SK-N-MC (cell line): ENCODE data around the gene KCNAB1.
"Not testable (repeated sequence)": the region's sequence is repeated elsewhere in the genome, so short reads cannot be mapped to it uniquely, and the experiment has no call there.

Experiments used
- DNase-seq: peaks from one replicate; pipeline ENCODE4 v3.0.0-alpha.2; 2011; ENCODE audit warnings: low read depth, low spot score
- H3K27ac ChIP-seq: fragments of 200-600 bp; sonication (generic); 2 replicates; pipeline ENCODE4 v1.5.1; 2016; ENCODE audit warnings: mixed run types
- H3K36me3 ChIP-seq: fragments of 200-600 bp; sonication (generic); 2 replicates; pipeline ENCODE4 v1.6.1; 2017; ENCODE audit warnings: antibody characterized with exemption, low read length, mixed read lengths; ENCODE audit not compliant: insufficient read depth
- H3K4me3 ChIP-seq: fragments of 200-600 bp; sonication (generic); 2 replicates; pipeline ENCODE4 v1.5.1; 2016
- H3K9ac ChIP-seq: fragments of 200-600 bp; sonication (generic); 2 replicates; pipeline ENCODE4 v1.8.0; 2017; ENCODE audit warnings: mixed run types, mixed read lengths; ENCODE audit not compliant: insufficient read length
- H3K9me3 ChIP-seq: fragments of 200-600 bp; sonication (generic); 2 replicates; pipeline ENCODE4 v1.6.1; 2017; ENCODE audit warnings: low read depth, mild to moderate bottlenecking, antibody characterized with exemption, low read length, moderate library complexity, mixed read lengths
- EZH2 ChIP-seq: fragments of 200-600 bp; sonication (generic); IDR thresholded peaks from one replicate; pipeline ENCODE4 v1.6.1; 2017; ENCODE audit warnings: antibody characterized with exemption
- FOXP2 ChIP-seq: optimal IDR thresholded peaks from 2 replicates; pipeline ENCODE3; 2011; ENCODE audit warnings: mild to moderate bottlenecking, moderate library complexity; ENCODE audit not compliant: insufficient read depth; ENCODE audit errors: extremely low read length, control extremely low read depth
- POLR2AphosphoS5 ChIP-seq: IDR thresholded peaks from 2 replicates; pipeline ENCODE4 v1.6.1; 2012; ENCODE audit warnings: mild to moderate bottlenecking, low read depth, low read length, borderline replicate concordance

Gene KCNAB1

DNA sequence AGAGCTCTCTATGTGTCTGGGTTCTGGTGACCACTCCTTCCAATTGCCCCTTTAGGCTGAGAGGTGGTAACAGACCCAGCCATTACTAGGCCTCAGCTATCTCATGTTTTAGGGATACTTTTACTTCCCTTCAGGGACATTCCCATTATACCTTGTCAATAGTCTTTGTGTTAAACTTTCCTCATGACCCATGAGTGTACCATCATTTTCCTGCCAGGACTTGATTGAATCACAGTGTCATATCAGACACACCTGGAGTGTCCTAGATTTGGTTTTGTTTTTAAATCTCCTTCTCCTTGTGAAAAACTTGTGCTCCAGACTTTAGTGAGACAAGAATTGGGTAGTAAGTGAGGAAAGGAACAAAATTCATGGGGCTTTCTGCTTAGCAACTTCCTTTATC is 136.6 kb downstream of the KCNAB1 start:
- Histone ChIP-seq H3K27ac (no peak overlapping the region), H3K9ac (no peak overlapping the region), H3K9me3 (no peaks in the 10 kb centered on the region), H3K36me3 (no peaks in the 10 kb centered on the region), H3K4me3 (no peak overlapping the region)
- DNase-seq, result no peak
- TF ChIP-seq FOXP2 (no peak), POLR2AphosphoS5 (no peak), EZH2 (no peak)

DNA sequence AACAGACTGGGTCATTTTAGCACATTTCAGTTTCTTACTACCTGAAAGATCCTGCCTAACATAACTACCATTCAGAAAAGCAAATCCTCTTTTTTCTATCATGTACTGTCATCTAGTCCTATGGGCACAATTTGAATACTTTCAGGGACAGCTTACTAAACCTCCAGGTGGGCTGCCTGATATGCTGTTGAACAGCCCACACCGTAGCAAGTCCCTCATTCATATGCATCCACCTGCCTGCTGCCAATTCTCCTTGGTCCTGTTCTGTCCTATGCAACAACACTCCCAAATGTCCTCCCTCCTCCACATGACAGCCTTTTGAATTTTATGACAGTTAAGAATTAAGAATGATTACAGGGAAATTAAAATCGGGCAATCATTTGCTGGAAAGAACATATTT is 137.9 kb downstream of the KCNAB1 start:
- Histone ChIP-seq H3K9ac (no peak overlapping the region), H3K27ac (no peak overlapping the region), H3K36me3 (no peaks in the 10 kb centered on the region), H3K4me3 (no peak overlapping the region), H3K9me3 (no peaks in the 10 kb centered on the region)
- no peak for DNase-seq
- TF ChIP-seq POLR2AphosphoS5 (no peak), FOXP2 (no peak), EZH2 (no peak)

DNA sequence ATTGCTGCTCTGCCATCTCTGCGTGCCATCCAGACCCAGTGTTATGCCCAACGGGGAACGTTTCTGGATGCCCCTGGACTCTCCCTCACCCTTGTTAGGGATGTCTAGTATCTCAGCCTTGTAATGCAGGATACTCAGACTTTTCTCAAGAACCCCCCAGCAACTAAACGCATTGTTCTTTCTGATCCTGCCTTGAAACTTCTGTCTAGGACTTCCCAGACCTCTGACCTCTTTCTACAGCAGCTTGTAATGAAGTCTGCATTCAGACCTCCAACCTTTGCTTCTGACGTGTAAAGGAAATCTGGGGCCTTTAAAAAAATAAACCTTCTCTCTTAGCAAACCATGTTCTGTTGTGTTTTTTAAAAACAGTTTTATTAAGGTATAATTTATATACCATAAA is 139.5 kb downstream of the KCNAB1 start:
- no peak for DNase-seq
- Histone ChIP-seq H3K9me3 (no peaks in the 10 kb centered on the region), H3K4me3 (no peak overlapping the region), H3K36me3 (no peaks in the 10 kb centered on the region), H3K9ac (no peak overlapping the region), H3K27ac (no peak overlapping the region)
- TF ChIP-seq EZH2 (no peak), FOXP2 (no peak), POLR2AphosphoS5 (no peak)

DNA sequence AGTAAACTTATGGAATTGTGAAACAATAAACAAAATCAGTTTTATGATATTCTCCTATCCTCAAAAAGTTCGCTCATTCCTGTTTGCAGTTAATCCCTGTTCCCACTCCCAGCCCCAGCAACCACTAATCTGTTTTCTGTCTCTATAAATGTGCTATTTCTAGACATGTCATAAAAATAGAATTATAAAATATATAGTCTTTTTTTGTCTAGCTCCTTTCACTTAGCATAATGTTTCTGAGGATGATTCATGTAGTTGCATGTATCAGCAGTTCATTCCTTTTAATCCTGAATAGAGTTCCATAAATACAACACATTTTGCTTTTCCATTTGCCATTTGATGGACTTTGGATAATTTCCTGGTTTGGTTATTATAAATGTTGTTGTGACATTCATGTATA is 140.0 kb downstream of the KCNAB1 start:
- no peak overlapping the region for H3K4me3 ChIP-seq
- H3K9me3 ChIP-seq, result no peaks in the 10 kb centered on the region
- no peak overlapping the region for H3K27ac ChIP-seq
- no peak overlapping the region for H3K9ac ChIP-seq
- H3K36me3 ChIP-seq, result no peaks in the 10 kb centered on the region
- TF ChIP-seq FOXP2 (no peak), EZH2 (no peak), POLR2AphosphoS5 (no peak)
- DNase-seq, result no peak

DNA sequence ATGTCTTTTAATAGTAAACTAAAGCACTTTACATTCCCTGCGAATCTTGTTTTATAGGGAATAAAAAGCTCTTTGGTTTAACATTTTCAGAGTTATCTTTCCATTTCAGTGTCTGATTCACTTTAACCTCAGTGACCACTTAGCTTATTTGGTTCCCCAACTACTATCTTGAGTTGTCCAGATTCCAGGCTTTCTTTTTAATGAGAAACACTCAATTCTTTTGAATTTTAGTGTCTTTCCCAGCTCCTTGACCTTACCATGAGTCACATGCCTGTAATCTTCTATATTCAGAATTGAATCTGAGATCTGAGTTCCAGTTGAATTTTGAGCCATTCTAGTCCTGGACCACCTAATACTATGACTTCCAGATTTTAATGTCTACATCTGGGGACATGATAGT is 144.4 kb downstream of the KCNAB1 start:
- H3K9me3 ChIP-seq, result no peaks in the 10 kb centered on the region
- TF ChIP-seq FOXP2 (no peak), EZH2 (no peak), POLR2AphosphoS5 (no peak)
- H3K4me3 ChIP-seq, result no peak overlapping the region
- DNase-seq, result no peak
- H3K27ac ChIP-seq, result no peak overlapping the region
- no peaks in the 10 kb centered on the region for H3K36me3 ChIP-seq
- no peak overlapping the region for H3K9ac ChIP-seq

DNA sequence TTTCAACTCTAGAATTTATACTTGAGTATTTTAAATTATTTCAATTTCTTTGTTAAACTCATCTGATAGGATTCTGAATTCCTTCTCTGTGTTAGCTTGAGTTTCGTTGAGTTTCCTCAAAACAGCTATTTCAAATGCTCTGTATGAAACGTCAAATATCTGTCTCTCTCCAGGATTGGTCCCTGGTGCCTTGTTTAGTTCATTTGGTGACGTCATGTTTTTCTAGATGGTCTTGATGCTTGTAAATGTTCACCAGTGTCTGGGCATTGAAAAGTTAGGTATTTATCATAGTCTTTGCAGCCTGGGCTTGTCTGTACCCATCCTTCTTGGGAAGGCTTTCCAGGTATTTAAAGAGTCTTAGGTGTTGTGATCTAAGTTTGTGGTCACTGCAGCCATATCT is 151.1 kb downstream of the KCNAB1 start:
- Histone ChIP-seq H3K9me3 (no peaks in the 10 kb centered on the region), H3K4me3 (no peak overlapping the region)
- TF ChIP-seq FOXP2 (no peak), POLR2AphosphoS5 (no peak), EZH2 (no peak)

DNA sequence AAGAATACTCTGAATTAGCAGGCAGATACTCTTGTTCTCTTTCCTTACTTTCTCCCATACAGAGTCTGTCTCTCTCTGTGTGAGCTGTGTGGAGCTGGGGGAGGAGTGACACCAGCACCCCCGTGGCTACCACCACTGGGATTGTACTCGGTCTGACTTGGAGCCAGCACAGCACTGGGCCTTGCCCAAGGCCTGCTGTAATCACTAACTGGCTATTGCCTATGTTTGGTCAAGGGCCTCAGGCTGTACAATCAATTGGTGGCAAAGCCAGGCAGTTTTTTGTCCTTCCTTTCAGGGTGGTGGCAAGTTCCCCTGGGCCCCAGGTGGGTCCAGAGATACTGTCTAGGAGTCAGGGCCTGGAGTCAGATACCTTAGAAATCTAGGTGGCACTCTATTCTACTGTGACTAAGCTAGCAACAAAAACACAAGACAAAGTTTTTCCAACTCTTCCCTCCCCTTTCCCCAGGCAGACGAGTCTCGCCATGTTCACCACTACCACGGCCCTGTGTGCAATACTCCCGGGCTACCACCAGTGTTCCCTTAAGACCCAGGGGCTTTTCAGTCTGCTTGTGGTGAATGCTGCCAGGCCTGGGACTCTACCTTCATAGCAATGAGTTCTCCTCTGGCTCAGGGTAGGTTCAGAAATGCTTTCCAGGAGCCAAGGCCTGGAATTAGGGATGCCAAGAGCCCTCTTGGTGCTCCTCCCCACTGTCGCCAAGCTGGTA is 151.8 kb downstream of the KCNAB1 start:
- TF ChIP-seq POLR2AphosphoS5 (no peak), EZH2 (no peak), FOXP2 (no peak)
- DNase-seq, result no peak
- Histone ChIP-seq H3K4me3 (no peak overlapping the region), H3K9ac (no peak overlapping the region), H3K27ac (no peak overlapping the region), H3K9me3 (no peaks in the 10 kb centered on the region), H3K36me3 (no peaks in the 10 kb centered on the region)

More for the DNA sequence above, 151.1 kb downstream of the KCNAB1 start:
- no peak overlapping the region for H3K9ac ChIP-seq
- no peaks in the 10 kb centered on the region for H3K36me3 ChIP-seq
- no peak for DNase-seq
- no peak overlapping the region for H3K27ac ChIP-seq

DNA sequence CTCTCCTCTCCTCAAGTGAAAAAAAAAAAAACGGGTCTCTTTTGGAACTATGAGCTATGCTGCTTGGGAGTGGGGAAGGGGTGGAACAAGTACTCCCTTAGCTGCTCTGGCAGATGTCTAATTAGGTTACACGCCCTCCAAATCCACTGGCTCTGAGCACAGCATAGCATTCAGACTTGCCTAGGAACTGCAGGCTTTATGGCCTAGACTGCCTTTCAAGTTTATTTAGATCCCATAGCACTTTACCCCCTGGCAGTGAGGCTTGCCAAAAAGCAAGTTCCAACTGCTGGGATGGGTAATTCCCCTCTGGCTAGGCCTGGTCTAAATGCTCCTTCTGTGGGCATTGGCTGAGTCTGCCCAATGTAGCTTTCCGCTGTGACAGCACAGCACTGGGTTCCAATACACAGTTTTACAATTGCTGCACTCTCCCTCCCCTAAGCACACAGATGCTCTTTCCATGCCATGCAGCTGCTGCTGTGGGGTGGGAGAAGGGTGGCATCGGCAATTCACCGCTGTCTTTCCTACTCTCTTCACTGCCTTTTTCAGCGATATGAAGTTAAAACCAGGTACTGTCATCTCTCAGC is 152.8 kb downstream of the KCNAB1 start:
- no peaks in the 10 kb centered on the region for H3K36me3 ChIP-seq
- H3K4me3 ChIP-seq, result no peak overlapping the region
- TF ChIP-seq FOXP2 (no peak), EZH2 (no peak), POLR2AphosphoS5 (no peak)
- no peak overlapping the region for H3K27ac ChIP-seq
- no peak for DNase-seq
- H3K9ac ChIP-seq, result no peak overlapping the region
- H3K9me3 ChIP-seq, result no peaks in the 10 kb centered on the region

DNA sequence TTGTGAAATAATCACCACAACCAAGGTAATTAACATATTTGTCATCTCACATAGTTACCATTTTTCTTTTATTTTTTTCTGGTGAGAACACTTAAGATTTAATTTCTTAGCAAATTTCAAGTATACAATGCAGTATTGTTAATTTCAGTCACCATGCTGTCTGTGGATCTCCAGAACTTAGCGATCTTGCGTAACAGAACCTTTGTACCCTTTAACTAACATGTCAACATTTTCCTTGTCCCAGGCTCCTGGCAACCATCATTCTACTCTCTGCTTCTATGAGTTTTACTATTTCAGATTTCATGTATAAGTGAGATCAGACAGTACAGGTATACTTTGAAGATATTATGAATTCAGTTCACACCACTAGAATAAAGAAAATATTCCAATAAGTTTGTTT is 154.4 kb downstream of the KCNAB1 start:
- Histone ChIP-seq H3K27ac (no peak overlapping the region), H3K36me3 (no peaks in the 10 kb centered on the region), H3K9ac (no peak overlapping the region), H3K4me3 (no peak overlapping the region), H3K9me3 (no peaks in the 10 kb centered on the region; the same call in 1 of the 2 replicates)
- TF ChIP-seq EZH2 (no peak), FOXP2 (no peak), POLR2AphosphoS5 (no peak)
- no peak for DNase-seq

DNA sequence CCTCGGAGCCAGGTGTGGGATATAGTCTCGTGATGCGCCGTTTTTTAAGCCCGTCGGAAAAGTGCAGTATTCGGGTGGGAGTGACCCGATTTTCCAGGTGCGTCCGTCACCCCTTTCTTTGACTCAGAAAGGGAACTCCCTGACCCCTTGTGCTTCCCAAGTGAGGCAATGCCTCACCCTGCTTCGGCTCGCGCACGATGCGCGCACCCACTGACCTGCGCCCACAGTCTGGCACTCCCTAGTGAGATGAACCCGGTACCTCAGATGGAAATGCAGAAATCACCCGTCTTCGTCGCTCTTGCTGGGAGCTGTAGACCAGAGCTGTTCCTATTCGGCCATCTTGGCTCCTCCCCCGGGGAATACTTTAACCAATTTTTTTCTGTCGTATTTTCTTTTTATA is 164.3 kb downstream of the KCNAB1 start:
- H3K9ac ChIP-seq, H3K9me3 ChIP-seq, H3K4me3 ChIP-seq, H3K36me3 ChIP-seq, H3K27ac ChIP-seq, DNase-seq: not testable (repeated sequence)
